Astrocyte (in vitro differentiated cells and primary cell): ENCODE data around the gene EMC6. TPM values are rescaled to one million over a fixed set of nuclear protein-coding genes. Genes with fewer than 3 reads are reported as not detected.

ENCODE experiments used
- DNase-seq: peaks from one replicate; pipeline ENCODE4 v3.0.0-alpha.2; 2010; ENCODE audit warnings: low read depth
- FAIRE-seq: peaks from 2 replicates; lab custom pipeline; 2011; peaks lifted over from hg19 to GRCh38; lab: Jason Lieb, UNC
- H2AFZ ChIP-seq: 2 replicates; pipeline ENCODE4 v1.6.0; 2012; ENCODE audit warnings: low read depth, low read length, inconsistent platforms
- H3K27ac ChIP-seq: 2 replicates; pipeline ENCODE4 v1.5.1; 2011; ENCODE audit warnings: low read depth, low read length, inconsistent platforms
- H3K27me3 ChIP-seq: 2 replicates; pipeline ENCODE4 v1.6.0; 2011; ENCODE audit warnings: low read length, inconsistent platforms; ENCODE audit not compliant: insufficient read depth
- H3K36me3 ChIP-seq: 2 replicates; pipeline ENCODE4 v1.5.1; 2011; ENCODE audit warnings: low read length, inconsistent platforms; ENCODE audit not compliant: insufficient read depth
- H3K4me1 ChIP-seq: 2 replicates; pipeline ENCODE4 v1.5.1; 2011; ENCODE audit warnings: low read length, inconsistent platforms; ENCODE audit not compliant: insufficient read depth
- H3K4me2 ChIP-seq: 2 replicates; pipeline ENCODE4 v1.6.0; 2012; ENCODE audit warnings: low read length, inconsistent platforms
- H3K4me3 ChIP-seq: 2 replicates; pipeline ENCODE4 v1.5.1; 2011; ENCODE audit warnings: low read depth, mild to moderate bottlenecking, low read length, inconsistent platforms; ENCODE audit not compliant: insufficient read depth
- H3K79me2 ChIP-seq: 2 replicates; pipeline ENCODE4 v1.6.0; 2012; ENCODE audit warnings: mild to moderate bottlenecking, low read length, inconsistent platforms; ENCODE audit not compliant: insufficient read depth
- H3K9ac ChIP-seq: 2 replicates; pipeline ENCODE4 v1.6.0; 2012; ENCODE audit warnings: mild to moderate bottlenecking, low read length, inconsistent platforms
- H3K9me3 ChIP-seq: 2 replicates; pipeline ENCODE4 v1.5.1; 2012; ENCODE audit warnings: low read depth, mild to moderate bottlenecking, low read length, inconsistent platforms; ENCODE audit not compliant: insufficient read depth
- H4K20me1 ChIP-seq: 2 replicates; pipeline ENCODE4 v1.6.0; 2012; ENCODE audit warnings: low read length, inconsistent platforms; ENCODE audit not compliant: insufficient read depth
- H3K27ac Mint-ChIP-seq: one replicate; pipeline ENCODE4 v1.8.0; 2021; ENCODE audit warnings: mild to moderate bottlenecking, mixed read lengths; ENCODE audit not compliant: unreplicated experiment
- H3K27me3 Mint-ChIP-seq: one replicate; pipeline ENCODE4 v1.8.0; 2021; ENCODE audit warnings: low read depth, mixed read lengths; ENCODE audit not compliant: unreplicated experiment
- H3K36me3 Mint-ChIP-seq: one replicate; pipeline ENCODE4 v1.8.0; 2021; ENCODE audit warnings: low read depth, mixed read lengths; ENCODE audit not compliant: unreplicated experiment
- H3K4me1 Mint-ChIP-seq: one replicate; pipeline ENCODE4 v1.8.0; 2021; ENCODE audit warnings: low read depth, mixed read lengths; ENCODE audit not compliant: unreplicated experiment
- H3K4me3 Mint-ChIP-seq: one replicate; pipeline ENCODE4 v1.8.0; 2021; ENCODE audit warnings: mild to moderate bottlenecking, moderate library complexity, mixed read lengths; ENCODE audit not compliant: unreplicated experiment
- H3K9me3 Mint-ChIP-seq: one replicate; pipeline ENCODE4 v1.8.0; 2021; ENCODE audit warnings: mild to moderate bottlenecking, mixed read lengths; ENCODE audit not compliant: unreplicated experiment
- CTCF ChIP-seq: IDR thresholded peaks from 2 replicates; pipeline ENCODE4 v1.5.1; 2011; ENCODE audit warnings: low read depth, mild to moderate bottlenecking, inconsistent platforms, low read length, moderate library complexity; ENCODE audit not compliant: insufficient read depth
- EZH2 ChIP-seq: IDR thresholded peaks from 2 replicates; pipeline ENCODE4 v1.6.1; 2012; ENCODE audit warnings: mild to moderate bottlenecking, low read length, inconsistent platforms; ENCODE audit not compliant: insufficient read depth
- total RNA-seq: library from RNA; stranded (reverse); gene quantifications from 2 replicates; pipeline ENCODE4 v1.2.1, GENCODE V29; 2021

The EMC6 gene
- total RNA-seq, 1 donor from 2014 or later = 52.2 TPM

- Mint-ChIP-seq H3K9me3 (no peaks in the 10 kb centered on the region), H3K36me3 (no peaks in the 10 kb centered on the region), H3K4me1 (peaks cover 10% of the 10 kb centered on the region), H3K27ac (peak within 1 kb of the TSS; percentile 84), H3K4me3 (peak within 1 kb of the TSS; percentile 90), H3K27me3 (no peaks in the 10 kb centered on the region)
- Histone ChIP-seq H3K4me2 (peak within 1 kb of the TSS; percentile 96), H3K9me3 (no peaks in the 10 kb centered on the region), H3K36me3 (no peaks in the 10 kb centered on the region), H3K9ac (peak within 1 kb of the TSS; percentile 85), H2AFZ (peak within 1 kb of the TSS; percentile 99), H3K4me3 (peak within 1 kb of the TSS; percentile 73), H3K27me3 (no peaks in the 10 kb centered on the region), H3K4me1 (peaks cover 7% of the 10 kb centered on the region), H3K27ac (peak within 1 kb of the TSS; percentile 93), H3K79me2 (peaks cover 23% of the 10 kb centered on the region), H4K20me1 (peaks cover 9% of the 10 kb centered on the region)
- TF ChIP-seq EZH2 (no peak), CTCF (no peak)
- DNase-seq = peak; percentile 85
- FAIRE-seq = no peak
Observed at GRCh38 chr17:3636154-3636907, 32.3 kb upstream of the EMC6 start, which contains the start of the genes CTNS and SHPK. Gene CTNS (plus strand): TSS chr17:3636760. CDS start chr17:3640207, 3,447 bp downstream. Gene SHPK (minus strand): TSS chr17:3636250. CDS start chr17:3636219, 31 bp downstream.

- Mint-ChIP-seq H3K4me3 (peak overlapping the region; percentile 88), H3K27me3 (no peaks in the 10 kb centered on the region), H3K36me3 (no peaks in the 10 kb centered on the region), H3K4me1 (peaks cover 10% of the 10 kb centered on the region), H3K27ac (no peak overlapping the region), H3K9me3 (no peaks in the 10 kb centered on the region)
- Histone ChIP-seq H3K27ac (peak overlapping the region; percentile 93), H3K4me2 (peak overlapping the region; percentile 96), H3K79me2 (peaks cover 23% of the 10 kb centered on the region), H3K4me1 (peaks cover 7% of the 10 kb centered on the region), H3K4me3 (peak overlapping the region; percentile 73), H3K9me3 (no peaks in the 10 kb centered on the region), H4K20me1 (peaks cover 9% of the 10 kb centered on the region), H3K9ac (peak overlapping the region; percentile 85), H2AFZ (peak overlapping the region; percentile 99), H3K27me3 (no peaks in the 10 kb centered on the region), H3K36me3 (no peaks in the 10 kb centered on the region)
- FAIRE-seq (no peak), DNase-seq (no peak)
- TF ChIP-seq CTCF (no peak), EZH2 (no peak)
Observed at GRCh38 chr17:3636908-3637373, 31.7 kb upstream of the EMC6 start.
